Esophagus muscularis mucosa (tissue), 4 donors: ENCODE results near the gene ERN2.

Source experiments
- EP300 ChIP-seq: sonication (generic); formaldehyde crosslinking; IDR thresholded peaks from one replicate; pipeline ENCODE4 v1.6.1; 2017; ENCODE audit warnings: antibody characterized with exemption
- POLR2AphosphoS5 ChIP-seq, 2 donors: sonication (generic); formaldehyde crosslinking; IDR thresholded peaks; one replicate each; pipeline ENCODE4 v1.6.1; 2017; ENCODE audit warnings: antibody characterized with exemption in 2 of 2
- TF ChIP-seq, protein P1 (sequence below), 3 experiments: fragments of 200-600 bp in 2 of 3; fragments of 450-650 bp in 1 of 3; sonication (generic) in 2 of 3; IDR thresholded peaks; one replicate each; pipeline ENCODE4 v1.5.1; 2017 to 2019; ENCODE audit warnings: antibody characterized with exemption in 3 of 3, mild to moderate bottlenecking in 2 of 3, moderate library complexity in 1 of 3

DNA sequence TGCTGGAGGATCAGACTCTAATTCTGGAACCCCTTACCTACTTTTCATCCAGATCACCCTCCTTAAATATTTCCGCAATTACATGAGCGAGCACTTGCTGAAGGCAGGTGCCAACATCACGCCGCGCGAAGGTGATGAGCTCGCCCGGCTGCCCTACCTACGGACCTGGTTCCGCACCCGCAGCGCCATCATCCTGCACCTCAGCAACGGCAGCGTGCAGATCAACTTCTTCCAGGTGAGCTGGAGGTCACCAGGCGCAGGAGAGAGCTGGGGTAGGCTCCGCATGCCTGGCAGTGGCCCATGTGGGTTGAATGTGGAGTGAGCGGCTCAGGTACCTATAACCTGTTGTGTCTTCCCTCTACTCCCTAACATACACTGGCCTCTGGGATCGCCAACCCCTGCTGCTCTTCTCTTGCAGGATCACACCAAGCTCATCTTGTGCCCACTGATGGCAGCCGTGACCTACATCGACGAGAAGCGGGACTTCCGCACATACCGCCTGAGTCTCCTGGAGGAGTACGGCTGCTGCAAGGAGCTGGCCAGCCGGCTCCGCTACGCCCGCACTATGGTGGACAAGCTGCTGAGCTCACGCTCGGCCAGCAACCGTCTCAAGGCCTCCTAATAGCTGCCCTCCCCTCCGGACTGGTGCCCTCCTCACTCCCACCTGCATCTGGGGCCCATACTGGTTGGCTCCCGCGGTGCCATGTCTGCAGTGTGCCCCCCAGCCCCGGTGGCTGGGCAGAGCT is 23.4 kb downstream of the ERN2 start:
- no peak for TF ChIP-seq POLR2AphosphoS5 (IDR thresholded peaks at IDR 0.05)
- TF ChIP-seq, protein P1, sequence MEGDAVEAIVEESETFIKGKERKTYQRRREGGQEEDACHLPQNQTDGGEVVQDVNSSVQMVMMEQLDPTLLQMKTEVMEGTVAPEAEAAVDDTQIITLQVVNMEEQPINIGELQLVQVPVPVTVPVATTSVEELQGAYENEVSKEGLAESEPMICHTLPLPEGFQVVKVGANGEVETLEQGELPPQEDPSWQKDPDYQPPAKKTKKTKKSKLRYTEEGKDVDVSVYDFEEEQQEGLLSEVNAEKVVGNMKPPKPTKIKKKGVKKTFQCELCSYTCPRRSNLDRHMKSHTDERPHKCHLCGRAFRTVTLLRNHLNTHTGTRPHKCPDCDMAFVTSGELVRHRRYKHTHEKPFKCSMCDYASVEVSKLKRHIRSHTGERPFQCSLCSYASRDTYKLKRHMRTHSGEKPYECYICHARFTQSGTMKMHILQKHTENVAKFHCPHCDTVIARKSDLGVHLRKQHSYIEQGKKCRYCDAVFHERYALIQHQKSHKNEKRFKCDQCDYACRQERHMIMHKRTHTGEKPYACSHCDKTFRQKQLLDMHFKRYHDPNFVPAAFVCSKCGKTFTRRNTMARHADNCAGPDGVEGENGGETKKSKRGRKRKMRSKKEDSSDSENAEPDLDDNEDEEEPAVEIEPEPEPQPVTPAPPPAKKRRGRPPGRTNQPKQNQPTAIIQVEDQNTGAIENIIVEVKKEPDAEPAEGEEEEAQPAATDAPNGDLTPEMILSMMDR (IDR thresholded peaks at IDR 0.05) = no peak
- no peak for TF ChIP-seq EP300
